GM12872 (cell line): Measurements from ENCODE around the gene LHX4.

Source experiments
- TF ChIP-seq, protein P1 (sequence below): IDR thresholded peaks from 3 replicates; pipeline ENCODE4 v1.5.1; 2011; ENCODE audit warnings: low read depth, mild to moderate bottlenecking, low read length, moderate library complexity; ENCODE audit not compliant: insufficient read depth

LHX4 gene

DNA sequence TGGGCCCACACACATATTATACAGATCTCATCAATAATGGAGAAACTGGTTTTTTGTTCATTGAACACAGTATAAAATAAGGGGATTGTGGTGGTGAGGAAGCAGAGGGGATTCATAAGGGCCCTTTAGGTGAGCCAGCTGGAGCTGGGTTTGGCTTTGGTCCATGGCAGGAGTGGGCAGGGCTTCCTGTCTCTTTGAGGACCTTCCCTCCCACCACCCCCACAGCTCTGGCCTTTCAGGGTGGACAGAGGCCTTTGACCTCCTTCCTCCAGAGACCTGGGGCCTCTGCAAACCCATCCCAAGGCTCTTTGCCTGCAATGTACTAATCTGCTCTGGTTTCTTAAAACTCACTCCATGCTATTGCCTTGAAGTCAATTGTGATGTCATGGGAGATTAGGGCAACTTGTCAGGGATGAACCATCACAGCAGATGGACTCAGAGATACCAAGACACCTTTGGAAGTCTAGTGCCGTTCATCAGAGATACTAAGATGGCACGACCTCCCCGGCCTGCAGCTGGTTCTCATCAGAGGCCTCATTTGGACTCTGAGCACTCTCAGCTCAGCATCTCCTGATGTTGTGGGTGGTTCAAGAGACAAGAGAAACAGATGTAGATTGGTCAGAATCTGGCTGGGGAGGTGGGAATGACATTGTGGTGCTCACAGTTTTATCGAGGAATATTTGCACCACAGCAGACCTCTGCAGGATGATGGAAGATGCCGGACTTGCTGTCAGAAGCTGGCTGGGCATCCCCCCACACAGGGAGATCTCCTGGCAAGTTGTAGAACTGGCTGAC is 37.9 kb downstream of the LHX4 start:
- TF ChIP-seq, protein P1, sequence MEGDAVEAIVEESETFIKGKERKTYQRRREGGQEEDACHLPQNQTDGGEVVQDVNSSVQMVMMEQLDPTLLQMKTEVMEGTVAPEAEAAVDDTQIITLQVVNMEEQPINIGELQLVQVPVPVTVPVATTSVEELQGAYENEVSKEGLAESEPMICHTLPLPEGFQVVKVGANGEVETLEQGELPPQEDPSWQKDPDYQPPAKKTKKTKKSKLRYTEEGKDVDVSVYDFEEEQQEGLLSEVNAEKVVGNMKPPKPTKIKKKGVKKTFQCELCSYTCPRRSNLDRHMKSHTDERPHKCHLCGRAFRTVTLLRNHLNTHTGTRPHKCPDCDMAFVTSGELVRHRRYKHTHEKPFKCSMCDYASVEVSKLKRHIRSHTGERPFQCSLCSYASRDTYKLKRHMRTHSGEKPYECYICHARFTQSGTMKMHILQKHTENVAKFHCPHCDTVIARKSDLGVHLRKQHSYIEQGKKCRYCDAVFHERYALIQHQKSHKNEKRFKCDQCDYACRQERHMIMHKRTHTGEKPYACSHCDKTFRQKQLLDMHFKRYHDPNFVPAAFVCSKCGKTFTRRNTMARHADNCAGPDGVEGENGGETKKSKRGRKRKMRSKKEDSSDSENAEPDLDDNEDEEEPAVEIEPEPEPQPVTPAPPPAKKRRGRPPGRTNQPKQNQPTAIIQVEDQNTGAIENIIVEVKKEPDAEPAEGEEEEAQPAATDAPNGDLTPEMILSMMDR = no peak

DNA sequence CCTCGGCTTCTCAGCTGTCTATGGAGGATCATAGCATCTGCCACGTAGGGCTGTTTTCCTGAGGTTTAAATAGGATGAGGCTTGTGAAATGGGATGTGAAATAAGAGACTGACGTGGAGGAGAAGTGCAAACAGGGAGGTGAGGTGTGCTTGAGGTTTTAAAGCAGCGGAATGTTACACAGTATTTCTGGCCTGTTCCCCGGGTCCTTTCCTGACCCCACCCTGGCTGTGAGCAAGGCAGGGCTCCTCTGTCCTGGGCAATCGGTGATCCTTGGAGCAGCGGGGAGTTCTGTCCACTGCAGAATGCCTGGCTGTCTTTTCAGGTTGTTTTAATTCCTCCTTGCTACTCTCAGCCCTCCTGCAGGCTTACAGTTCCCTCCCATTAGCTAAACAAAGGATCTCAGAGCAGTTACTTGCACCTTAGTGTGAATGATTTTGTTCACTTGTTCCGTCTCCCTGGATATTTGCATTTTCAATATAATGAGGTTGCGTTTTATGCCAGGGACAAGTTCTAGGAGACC is 38.6 kb downstream of the LHX4 start:
- TF ChIP-seq, protein P1 = no peak

DNA sequence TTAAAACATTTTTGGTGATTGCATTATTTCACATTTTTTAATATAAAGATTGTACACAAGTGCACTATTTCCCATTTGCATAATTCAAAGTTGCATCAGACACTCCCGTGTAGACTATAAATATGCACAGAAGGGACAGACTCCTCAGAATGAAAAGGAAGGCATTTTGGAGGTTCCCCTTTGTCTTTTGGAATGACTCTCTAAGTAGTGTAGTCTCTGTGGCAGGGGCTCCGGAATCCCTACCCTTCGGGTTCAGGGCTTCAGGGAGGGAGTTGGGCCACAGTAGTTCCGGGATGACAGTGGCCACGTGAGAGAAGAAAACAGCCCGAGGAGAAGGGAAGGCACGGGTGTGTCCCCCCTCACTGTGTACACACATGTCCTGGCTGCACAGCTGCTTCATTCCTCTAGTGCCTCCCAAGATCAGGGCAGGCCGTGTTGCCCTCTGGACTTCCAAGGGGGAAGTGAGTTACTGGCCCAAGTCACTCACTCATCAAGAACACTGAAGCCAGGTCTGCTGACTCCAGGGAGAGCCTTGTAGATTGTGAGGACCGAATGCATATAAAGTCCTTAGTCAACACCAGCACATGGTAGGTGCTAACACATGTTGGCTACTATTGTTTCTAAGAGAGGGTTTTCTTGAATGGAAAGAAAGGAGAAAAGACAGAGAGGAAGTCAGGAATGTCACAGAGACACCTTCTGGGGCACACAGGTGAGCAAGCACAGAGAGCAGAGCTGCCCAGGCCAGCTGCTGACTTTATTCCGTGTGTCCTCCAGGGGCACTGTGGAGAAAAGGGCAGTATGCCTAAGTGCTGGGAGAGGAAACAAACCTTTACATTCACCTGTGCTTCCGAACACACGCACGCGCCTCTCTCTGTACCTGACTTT is 39.8 kb downstream of the LHX4 start:
- TF ChIP-seq, protein P1 = peak; percentile 62

DNA sequence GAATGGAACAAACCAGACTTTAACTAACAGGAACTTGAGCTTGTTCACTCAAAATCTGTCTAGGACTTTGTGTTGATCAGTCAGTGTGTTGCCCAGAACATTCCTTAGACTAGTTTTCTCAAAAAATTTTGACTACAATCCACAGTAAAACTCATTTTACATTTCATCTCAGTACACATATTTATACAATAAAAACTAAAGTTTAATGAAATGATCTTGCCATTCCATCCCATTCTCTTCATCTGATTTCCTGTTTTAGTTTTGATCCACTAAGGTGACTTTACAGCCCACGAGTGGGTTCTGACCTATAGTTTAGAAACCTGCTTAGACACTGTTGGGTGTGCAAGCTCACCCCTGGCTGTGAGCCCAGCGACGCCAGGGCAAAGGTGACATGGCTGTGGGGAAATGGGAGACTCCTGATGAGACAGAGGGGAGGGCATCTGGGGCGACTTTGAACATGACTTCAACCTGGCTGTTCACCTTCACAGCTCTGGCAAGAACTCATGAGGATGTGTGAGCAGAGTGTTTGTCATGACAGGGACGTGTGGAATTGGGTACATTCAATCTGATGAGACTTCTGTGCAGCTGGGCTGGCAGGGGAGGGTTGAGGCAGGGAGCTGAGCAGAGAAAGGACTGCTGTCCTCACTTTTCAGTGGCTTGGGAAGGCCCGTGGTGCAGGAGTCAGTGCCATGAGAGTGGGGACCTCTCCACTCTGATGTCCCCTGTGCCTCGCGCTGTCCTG is 40.6 kb downstream of the LHX4 start:
- TF ChIP-seq, protein P1 = no peak

DNA sequence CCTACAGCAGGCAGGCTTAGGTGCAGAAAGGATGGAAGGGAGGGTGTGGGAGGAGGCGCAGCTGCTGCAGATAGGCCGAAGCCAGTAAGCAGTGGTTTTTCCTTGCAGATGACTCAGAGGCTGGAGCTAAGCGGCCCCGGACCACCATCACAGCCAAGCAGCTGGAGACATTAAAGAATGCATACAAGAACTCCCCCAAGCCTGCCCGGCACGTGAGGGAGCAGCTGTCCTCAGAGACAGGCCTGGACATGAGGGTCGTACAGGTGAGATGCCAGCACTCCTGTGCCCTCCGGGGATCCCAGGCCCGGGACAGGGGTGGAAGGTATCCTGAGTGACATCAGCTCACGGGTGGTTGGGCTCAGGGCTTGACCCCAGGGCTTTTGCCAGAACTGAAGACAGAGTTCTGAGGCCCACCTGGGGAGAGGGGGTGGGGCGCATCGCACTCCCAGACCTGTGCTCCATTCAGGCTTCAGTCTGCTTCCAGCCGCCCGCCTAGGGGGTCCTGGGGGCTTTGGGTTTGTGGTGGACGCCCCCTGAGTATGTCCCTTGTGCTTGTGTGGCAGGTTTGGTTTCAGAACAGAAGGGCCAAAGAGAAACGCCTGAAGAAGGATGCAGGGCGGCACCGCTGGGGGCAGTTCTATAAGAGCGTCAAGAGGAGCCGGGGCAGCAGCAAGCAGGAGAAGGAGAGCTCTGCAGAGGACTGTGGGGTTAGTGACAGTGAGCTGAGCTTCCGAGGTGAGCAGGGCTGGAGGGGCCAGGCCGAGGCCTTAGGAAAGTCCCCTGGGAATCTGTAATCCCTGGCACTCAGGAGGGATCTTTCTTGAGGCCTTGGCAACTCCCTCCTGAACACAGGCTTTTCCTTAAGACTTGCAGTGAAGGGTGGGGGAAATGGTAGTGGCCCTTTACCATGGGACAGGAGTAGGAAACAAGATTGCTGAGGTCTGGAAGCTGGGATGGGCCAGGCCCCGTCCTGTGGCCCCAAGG is 41.5 kb downstream of the LHX4 start:
- TF ChIP-seq, protein P1 = no peak

DNA sequence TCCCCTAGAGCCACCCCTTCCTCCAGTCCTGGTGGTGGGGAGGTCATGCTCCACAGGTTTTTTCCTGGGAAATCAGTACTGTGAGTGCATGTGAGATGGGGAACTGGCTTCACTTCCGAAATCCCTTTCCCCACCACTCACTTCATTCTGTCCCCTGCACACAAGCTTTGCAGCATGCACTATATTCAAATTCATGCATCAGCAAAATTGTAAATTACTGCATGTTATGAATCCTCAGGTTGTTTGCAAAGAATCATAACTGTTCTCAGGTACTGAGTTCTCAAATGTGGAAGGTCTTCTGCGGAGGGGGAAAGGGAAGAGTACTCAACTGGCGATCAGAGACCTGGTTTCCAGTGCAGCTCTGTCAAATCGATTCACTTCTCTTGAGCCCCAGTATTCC is 42.3 kb downstream of the LHX4 start:
- TF ChIP-seq, protein P1 = no peak
